Central memory CD8-positive, alpha-beta T cell (primary cell): ENCODE measurements around the gene RGS7.

Experiments
- ATAC-seq: fragments of 150-1000 bp; cut with Tn5 transposase; replicated peaks from 2 replicates; pipeline ENCODE4 v1.10.0; 2022; ENCODE audit warnings: mild to moderate bottlenecking, moderate FRiP score, moderate number of reproducible peaks; ENCODE audit not compliant: poor library complexity, severe bottlenecking; ENCODE audit errors: extremely low read depth
- DNase-seq, 2 donors: peaks; one replicate each; pipeline ENCODE4 v3.0.0; 2021; ENCODE audit warnings: low spot score in 2 of 2
- H3K27ac Mint-ChIP-seq: one replicate; pipeline ENCODE4 v1.8.0; 2022; ENCODE audit warnings: low read depth, mild to moderate bottlenecking, moderate library complexity, mixed read lengths
- H3K27me3 Mint-ChIP-seq: one replicate; pipeline ENCODE4 v1.8.0; 2022; ENCODE audit warnings: mixed read lengths
- H3K36me3 Mint-ChIP-seq: one replicate; pipeline ENCODE4 v1.8.0; 2022; ENCODE audit warnings: mild to moderate bottlenecking, moderate library complexity, mixed read lengths; ENCODE audit not compliant: insufficient read depth
- H3K4me1 Mint-ChIP-seq: one replicate; pipeline ENCODE4 v1.8.0; 2022; ENCODE audit warnings: mixed read lengths
- H3K4me3 Mint-ChIP-seq: one replicate; pipeline ENCODE4 v1.8.0; 2022; ENCODE audit warnings: mild to moderate bottlenecking, moderate library complexity, mixed read lengths
- H3K9me3 Mint-ChIP-seq: one replicate; pipeline ENCODE4 v1.8.0; 2022; ENCODE audit warnings: mixed read lengths

RGS7 gene

DNA sequence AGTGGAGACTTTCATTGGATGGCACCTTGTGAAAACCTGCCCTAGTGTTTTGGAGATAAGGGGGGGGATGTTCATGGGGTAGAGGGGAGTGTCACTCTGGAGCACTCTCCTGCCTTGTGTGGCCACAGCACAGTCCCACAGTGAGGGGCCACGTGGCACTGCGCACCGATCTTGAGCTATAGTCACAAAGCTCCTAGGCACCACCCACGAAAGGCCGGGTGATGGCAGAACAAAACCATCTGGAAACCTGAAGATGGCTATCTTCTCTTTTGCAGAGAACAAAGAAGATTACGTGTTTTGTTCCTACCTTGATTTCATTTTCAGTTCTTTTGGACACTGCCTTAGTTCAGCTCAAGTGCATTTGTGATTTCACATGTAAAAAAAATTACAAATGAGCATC lies 220.6 kb downstream of the RGS7 start:
- H3K27me3 Mint-ChIP-seq = no peaks in the 10 kb centered on the region
- no peak overlapping the region for H3K4me3 Mint-ChIP-seq
- no peaks in the 10 kb centered on the region for H3K36me3 Mint-ChIP-seq
- no peak overlapping the region for H3K27ac Mint-ChIP-seq
- peaks cover 17% of the 10 kb centered on the region for H3K9me3 Mint-ChIP-seq
- H3K4me1 Mint-ChIP-seq = no peaks in the 10 kb centered on the region
- ATAC-seq (no peak), DNase-seq (no peak)

DNA sequence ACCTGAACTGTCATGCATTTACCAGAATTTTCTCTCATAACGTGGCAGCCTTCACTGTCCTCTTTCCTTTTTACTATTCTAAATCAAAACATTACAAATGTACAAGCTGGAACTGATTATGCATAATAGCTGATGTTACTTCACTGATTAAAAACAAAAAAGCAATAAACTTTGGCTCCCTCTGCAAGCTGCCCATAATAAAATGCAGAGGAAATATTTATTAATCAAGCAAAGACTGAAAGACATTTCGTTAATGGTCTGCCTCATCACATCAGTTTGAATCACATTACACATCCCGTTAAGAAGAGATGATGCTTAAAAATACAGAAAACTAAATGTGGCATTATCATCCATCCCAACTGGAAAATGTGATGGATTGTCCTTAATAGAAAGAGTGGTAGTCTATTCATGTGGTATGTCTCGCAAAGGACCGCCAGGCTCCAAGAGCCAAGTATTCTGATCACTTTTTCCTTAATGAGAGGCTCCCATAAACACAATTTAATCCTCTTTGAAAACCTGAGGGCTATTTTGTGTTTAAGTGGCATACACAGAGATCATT lies 225.3 kb downstream of the RGS7 start:
- ATAC-seq (no peak), DNase-seq (no peak)
- Mint-ChIP-seq H3K4me3 (no peak overlapping the region), H3K27me3 (no peaks in the 10 kb centered on the region), H3K27ac (no peak overlapping the region), H3K36me3 (no peaks in the 10 kb centered on the region), H3K9me3 (peaks cover 7% of the 10 kb centered on the region), H3K4me1 (no peaks in the 10 kb centered on the region)

- H3K36me3 Mint-ChIP-seq = no peaks in the 10 kb centered on the region
- H3K27ac Mint-ChIP-seq = no peak overlapping the region
- H3K9me3 Mint-ChIP-seq = peaks cover 7% of the 10 kb centered on the region
- H3K27me3 Mint-ChIP-seq = no peaks in the 10 kb centered on the region
- ATAC-seq (no peak), DNase-seq (no peak)
- H3K4me1 Mint-ChIP-seq = no peaks in the 10 kb centered on the region
- no peak overlapping the region for H3K4me3 Mint-ChIP-seq
Observed at GRCh38 chr1:241130881-241131280, 226.1 kb downstream of the RGS7 start.

- Mint-ChIP-seq H3K36me3 (no peaks in the 10 kb centered on the region), H3K9me3 (peaks cover 4% of the 10 kb centered on the region), H3K4me1 (no peaks in the 10 kb centered on the region), H3K27ac (no peak overlapping the region), H3K4me3 (no peak overlapping the region), H3K27me3 (no peaks in the 10 kb centered on the region)
- DNase-seq = no peak
- ATAC-seq = no peak
Observed at GRCh38 chr1:241129207-241129960, 227.6 kb downstream of the RGS7 start.

GRCh38 chr1:241125286-241125685 lies 231.7 kb downstream of the RGS7 start:
- peaks cover under 1% of the 10 kb centered on the region for H3K9me3 Mint-ChIP-seq
- no peak overlapping the region for H3K27ac Mint-ChIP-seq
- no peaks in the 10 kb centered on the region for H3K27me3 Mint-ChIP-seq
- DNase-seq (no peak), ATAC-seq (no peak)
- H3K4me3 Mint-ChIP-seq = no peak overlapping the region
- H3K4me1 Mint-ChIP-seq = no peaks in the 10 kb centered on the region
- H3K36me3 Mint-ChIP-seq = no peaks in the 10 kb centered on the region

DNA sequence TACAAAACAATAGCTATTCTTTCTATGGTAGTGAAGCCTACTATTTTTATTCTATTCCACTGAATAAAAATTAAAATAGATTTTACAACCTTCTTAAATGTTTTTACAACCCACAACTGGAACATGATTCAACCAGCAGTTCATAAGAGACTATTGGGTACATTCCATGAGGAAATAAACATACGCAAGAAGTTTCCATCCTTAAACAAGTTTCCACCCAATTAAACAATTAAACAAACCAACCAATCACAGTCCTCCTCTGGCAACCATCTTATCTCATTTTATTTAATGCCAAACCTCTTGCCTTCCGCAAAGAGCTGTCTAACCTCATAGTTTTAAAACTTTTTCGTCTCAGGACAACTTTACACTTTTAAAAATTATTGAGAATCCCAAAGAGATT lies 239.0 kb downstream of the RGS7 start:
- DNase-seq = no peak
- no peaks in the 10 kb centered on the region for H3K4me1 Mint-ChIP-seq

GRCh38 chr1:241115784-241116183 lies 241.2 kb downstream of the RGS7 start:
- Mint-ChIP-seq H3K4me1 (no peaks in the 10 kb centered on the region), H3K27me3 (no peaks in the 10 kb centered on the region)

More for the DNA sequence above, 239.0 kb downstream of the RGS7 start:
- peaks cover 12% of the 10 kb centered on the region for H3K9me3 Mint-ChIP-seq
- H3K27ac Mint-ChIP-seq = no peak overlapping the region
- no peak for ATAC-seq
- H3K27me3 Mint-ChIP-seq = no peaks in the 10 kb centered on the region
- no peak overlapping the region for H3K4me3 Mint-ChIP-seq
- H3K36me3 Mint-ChIP-seq = no peaks in the 10 kb centered on the region

DNA sequence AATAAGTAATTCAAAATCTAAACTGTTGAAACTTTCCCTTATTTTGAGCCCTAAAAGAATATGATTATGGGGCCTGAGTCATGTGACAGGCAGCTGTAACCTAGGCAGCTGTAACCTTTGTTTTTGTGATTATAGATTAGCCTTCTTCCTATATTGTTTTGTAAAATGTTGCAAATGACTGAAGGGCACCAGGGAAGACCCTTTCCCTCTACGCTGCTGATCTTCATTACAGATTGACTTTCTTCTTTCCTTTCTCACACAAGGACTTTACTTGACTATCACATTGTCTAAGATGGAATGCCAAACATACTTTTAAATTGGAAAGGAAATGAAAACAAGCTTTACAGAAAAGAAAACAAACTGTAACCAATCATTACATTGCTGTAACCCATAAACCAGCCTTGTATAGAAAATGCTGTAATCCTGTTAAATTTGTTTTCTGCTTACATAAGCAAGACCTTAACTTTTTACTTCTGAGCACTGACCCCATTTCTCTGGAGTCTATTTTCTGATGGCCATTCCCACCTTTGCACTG lies 242.2 kb downstream of the RGS7 start:
- no peak overlapping the region for H3K4me3 Mint-ChIP-seq
- H3K4me1 Mint-ChIP-seq = no peaks in the 10 kb centered on the region
- DNase-seq (no peak), ATAC-seq (no peak)
- H3K27me3 Mint-ChIP-seq = no peaks in the 10 kb centered on the region
- peaks cover 15% of the 10 kb centered on the region for H3K9me3 Mint-ChIP-seq
- H3K36me3 Mint-ChIP-seq = no peaks in the 10 kb centered on the region
- no peak overlapping the region for H3K27ac Mint-ChIP-seq

More at GRCh38 chr1:241115784-241116183, 241.2 kb downstream of the RGS7 start:
- no peak overlapping the region for H3K4me3 Mint-ChIP-seq
- H3K36me3 Mint-ChIP-seq = no peaks in the 10 kb centered on the region
- DNase-seq (no peak), ATAC-seq (no peak)
- H3K27ac Mint-ChIP-seq = no peak overlapping the region
- peaks cover 21% of the 10 kb centered on the region for H3K9me3 Mint-ChIP-seq

DNA sequence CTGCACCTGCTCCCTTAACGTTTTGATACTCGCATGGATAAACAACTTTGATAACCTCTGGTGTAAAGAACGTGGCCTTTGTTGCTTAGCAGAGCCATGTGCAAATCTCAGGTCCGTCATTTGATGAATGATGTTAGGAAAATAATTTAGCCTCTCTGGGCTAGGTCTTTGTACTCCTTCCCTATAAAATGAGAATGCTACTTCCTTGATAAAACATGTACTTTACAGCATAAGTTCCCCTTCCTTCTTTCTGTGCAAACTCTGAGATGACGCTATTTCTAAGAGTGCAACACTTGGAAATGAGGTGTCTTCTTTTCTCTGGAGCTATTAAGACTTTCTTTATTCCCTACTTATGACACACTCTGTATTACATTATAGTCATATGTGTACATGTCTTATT lies 243.4 kb downstream of the RGS7 start:
- no peaks in the 10 kb centered on the region for H3K36me3 Mint-ChIP-seq
- no peaks in the 10 kb centered on the region for H3K27me3 Mint-ChIP-seq
- no peaks in the 10 kb centered on the region for H3K4me1 Mint-ChIP-seq
- ATAC-seq = no peak
- peaks cover 21% of the 10 kb centered on the region for H3K9me3 Mint-ChIP-seq
- DNase-seq = no peak
- H3K27ac Mint-ChIP-seq = no peak overlapping the region
- H3K4me3 Mint-ChIP-seq = no peak overlapping the region

- H3K4me1 Mint-ChIP-seq = no peaks in the 10 kb centered on the region
- no peaks in the 10 kb centered on the region for H3K36me3 Mint-ChIP-seq
- no peaks in the 10 kb centered on the region for H3K27me3 Mint-ChIP-seq
- no peak for ATAC-seq
- H3K27ac Mint-ChIP-seq = no peak overlapping the region
- H3K4me3 Mint-ChIP-seq = no peak overlapping the region
- peaks cover 17% of the 10 kb centered on the region for H3K9me3 Mint-ChIP-seq
- DNase-seq = no peak
Observed at GRCh38 chr1:241109039-241109438, 248.0 kb downstream of the RGS7 start.

DNA sequence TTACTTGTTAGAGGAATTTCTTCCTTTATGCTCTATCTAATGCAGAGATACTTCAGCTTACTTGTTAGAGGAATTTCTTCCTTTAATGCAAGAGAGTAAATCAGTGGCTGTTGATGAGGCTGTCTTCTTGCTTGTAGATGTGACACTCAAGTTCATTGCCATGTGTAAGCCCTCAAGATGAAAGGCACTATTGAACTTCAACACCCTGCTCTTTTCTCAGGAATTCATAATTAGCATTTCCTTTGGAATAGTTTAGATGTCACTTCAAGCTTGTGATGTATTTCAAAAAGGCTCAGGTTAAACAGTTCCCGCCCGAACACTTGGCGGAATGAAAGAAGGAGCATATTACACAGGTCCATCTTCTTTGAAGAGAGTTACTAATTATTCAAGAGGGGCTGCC lies 251.9 kb downstream of the RGS7 start:
- no peak overlapping the region for H3K27ac Mint-ChIP-seq
- H3K4me1 Mint-ChIP-seq = no peaks in the 10 kb centered on the region
- H3K27me3 Mint-ChIP-seq = no peaks in the 10 kb centered on the region
- no peak overlapping the region for H3K4me3 Mint-ChIP-seq
- DNase-seq = no peak
- ATAC-seq = no peak
- no peaks in the 10 kb centered on the region for H3K36me3 Mint-ChIP-seq
- peaks cover 6% of the 10 kb centered on the region for H3K9me3 Mint-ChIP-seq

- Mint-ChIP-seq H3K27ac (no peak overlapping the region), H3K36me3 (no peaks in the 10 kb centered on the region), H3K9me3 (peaks cover 6% of the 10 kb centered on the region), H3K4me3 (no peak overlapping the region), H3K27me3 (no peaks in the 10 kb centered on the region), H3K4me1 (no peaks in the 10 kb centered on the region)
- ATAC-seq (no peak), DNase-seq (no peak)
Observed at GRCh38 chr1:241102664-241103063, 254.3 kb downstream of the RGS7 start.

DNA sequence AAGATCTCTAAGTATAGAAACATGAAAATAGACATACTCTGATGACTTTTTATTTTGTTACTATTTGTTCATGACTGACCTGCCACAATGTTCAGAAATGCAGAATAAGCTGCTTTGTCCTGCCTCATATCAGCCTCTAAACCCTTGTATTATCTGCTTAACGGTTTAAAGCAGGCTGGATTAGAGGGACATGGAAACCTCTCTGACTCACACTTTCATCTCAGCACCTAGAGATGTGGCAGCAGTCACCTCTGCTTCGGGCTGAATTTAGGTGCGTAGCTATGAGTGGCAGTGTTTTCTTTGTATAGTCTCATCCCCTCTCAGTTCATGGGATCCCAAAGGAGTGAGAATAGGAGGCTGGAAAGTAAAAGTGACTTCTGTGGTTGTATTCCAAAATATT lies 255.4 kb downstream of the RGS7 start:
- H3K4me1 Mint-ChIP-seq = no peaks in the 10 kb centered on the region
- no peak for DNase-seq
- ATAC-seq = no peak
- no peak overlapping the region for H3K27ac Mint-ChIP-seq
- peaks cover 8% of the 10 kb centered on the region for H3K9me3 Mint-ChIP-seq
- H3K36me3 Mint-ChIP-seq = no peaks in the 10 kb centered on the region
- H3K27me3 Mint-ChIP-seq = no peaks in the 10 kb centered on the region
- H3K4me3 Mint-ChIP-seq = no peak overlapping the region
